ENCODE results near the gene FRAS1.

FRAS1 gene

DNA sequence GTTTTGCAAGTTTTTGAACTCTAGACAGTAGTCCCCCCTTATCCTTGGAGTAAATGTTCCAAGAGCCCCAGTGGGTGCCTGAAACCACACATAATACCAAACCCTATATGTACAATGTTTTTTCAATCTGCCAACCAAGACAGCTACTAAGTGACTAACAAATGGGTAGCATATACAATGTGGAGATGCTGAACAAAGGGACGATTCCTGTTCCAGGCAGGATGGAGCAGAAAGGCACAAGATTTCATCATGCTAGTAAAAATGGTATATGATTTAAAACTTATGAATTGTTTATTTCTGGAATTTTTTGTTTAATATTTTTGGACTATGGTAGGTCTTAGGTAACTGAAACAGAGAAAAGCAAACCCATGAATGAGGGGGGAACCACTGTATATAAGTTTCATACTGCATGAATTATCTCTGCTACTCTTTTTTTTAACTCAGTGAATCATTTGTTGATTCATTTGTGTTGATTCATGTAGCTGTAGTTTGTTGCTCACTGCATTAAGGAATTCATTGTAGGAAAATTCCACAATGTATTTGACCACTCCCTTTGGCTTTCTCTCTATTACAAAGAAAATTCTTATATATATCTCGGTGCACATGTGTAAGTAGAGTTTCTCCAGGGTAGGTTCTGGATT, 472.6 kb downstream of the FRAS1 start:
- no peak for DNase-seq (ENCODE audit: low read depth)
- TF ChIP-seq, protein P1, sequence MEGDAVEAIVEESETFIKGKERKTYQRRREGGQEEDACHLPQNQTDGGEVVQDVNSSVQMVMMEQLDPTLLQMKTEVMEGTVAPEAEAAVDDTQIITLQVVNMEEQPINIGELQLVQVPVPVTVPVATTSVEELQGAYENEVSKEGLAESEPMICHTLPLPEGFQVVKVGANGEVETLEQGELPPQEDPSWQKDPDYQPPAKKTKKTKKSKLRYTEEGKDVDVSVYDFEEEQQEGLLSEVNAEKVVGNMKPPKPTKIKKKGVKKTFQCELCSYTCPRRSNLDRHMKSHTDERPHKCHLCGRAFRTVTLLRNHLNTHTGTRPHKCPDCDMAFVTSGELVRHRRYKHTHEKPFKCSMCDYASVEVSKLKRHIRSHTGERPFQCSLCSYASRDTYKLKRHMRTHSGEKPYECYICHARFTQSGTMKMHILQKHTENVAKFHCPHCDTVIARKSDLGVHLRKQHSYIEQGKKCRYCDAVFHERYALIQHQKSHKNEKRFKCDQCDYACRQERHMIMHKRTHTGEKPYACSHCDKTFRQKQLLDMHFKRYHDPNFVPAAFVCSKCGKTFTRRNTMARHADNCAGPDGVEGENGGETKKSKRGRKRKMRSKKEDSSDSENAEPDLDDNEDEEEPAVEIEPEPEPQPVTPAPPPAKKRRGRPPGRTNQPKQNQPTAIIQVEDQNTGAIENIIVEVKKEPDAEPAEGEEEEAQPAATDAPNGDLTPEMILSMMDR (conservative IDR thresholded peaks at IDR 0.05; ENCODE audit: low read depth, low read length), result no peak
- H3K4me3 ChIP-seq (ENCODE audit: low read length), result no peak overlapping the region

DNA sequence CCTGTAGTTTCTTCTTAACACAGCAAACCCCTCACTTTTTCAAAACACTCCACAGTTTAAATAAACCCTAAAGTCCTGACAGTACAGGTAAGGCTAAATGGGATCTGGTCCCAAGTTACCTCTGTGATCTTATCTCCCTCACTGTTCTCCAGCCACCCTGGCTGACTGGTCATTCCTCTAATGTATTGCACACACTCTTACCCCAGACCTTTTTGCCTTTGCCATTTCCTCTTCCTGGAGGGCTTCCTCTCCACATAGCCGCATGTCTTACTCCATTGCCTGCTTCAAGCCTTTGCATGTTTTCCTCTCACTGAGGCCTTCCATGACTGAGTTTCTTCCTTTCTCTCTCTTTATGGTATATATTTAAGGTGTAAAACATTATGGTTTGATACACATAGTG, 474.9 kb downstream of the FRAS1 start:
- no peak overlapping the region for H3K4me3 ChIP-seq (ENCODE audit: low read length)
- TF ChIP-seq, protein P1 (conservative IDR thresholded peaks at IDR 0.05; ENCODE audit: low read depth, low read length), result no peak
- DNase-seq (ENCODE audit: low read depth), result no peak

DNA sequence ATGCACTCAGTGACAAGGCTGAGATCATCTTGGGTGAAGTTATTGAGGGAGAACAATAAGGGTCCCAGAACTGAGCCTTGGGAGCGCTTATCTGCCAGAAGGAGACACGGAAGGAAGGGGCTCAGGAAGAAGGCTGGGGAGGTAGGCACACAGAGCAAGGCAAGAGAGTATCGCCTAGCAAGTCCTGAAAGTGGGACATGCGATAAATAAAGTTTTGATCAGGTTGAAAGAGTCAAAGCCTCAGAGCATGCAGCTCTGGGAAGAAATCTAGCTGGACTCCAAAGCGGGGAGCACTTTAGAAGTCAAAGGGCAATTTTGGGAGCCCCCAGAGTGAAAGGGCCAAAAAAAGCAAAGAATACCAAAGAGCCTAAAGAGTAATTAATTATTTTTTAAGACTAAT, 476.7 kb downstream of the FRAS1 start:
- DNase-seq (ENCODE audit: low read depth), result no peak
- TF ChIP-seq, protein P1 (conservative IDR thresholded peaks at IDR 0.05; ENCODE audit: low read depth, low read length), result no peak
- H3K4me3 ChIP-seq (ENCODE audit: low read length), result no peak overlapping the region

DNA sequence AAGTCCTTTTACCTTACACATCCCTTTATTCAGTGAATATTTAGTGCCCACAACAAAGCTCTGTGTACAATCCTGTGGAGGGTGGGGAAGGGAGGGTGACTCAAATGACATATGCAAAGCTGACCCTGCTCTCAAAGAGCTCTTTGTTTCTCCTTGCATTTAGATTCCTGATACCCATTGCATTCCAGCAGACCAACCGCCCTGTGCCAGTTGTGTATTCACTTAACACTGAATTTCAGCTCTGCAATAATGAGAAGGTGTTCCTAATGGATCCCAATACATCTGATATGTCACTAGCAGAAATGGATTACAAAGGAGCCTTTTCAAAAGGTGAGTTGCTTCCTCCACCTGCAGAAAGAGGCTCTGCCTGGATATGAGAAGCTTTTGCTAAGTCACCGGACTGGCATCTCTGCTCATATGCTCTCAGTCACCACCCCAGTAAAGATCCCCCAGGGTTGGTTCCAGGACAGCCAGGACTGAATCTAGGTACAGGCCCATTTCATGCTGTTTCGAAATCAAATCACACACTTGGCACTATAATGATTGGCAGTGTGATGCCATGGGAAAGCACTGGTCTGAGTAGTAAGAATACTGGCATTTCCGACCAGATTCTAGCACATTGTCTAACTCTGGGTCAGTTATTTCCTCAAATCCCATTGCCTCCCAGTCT, 477.3 kb downstream of the FRAS1 start:
- peak; percentile 79 for DNase-seq (ENCODE audit: low read depth)
- TF ChIP-seq, protein P1 (conservative IDR thresholded peaks at IDR 0.05; ENCODE audit: low read depth, low read length), result no peak
- H3K4me3 ChIP-seq (ENCODE audit: low read length), result no peak overlapping the region

DNA sequence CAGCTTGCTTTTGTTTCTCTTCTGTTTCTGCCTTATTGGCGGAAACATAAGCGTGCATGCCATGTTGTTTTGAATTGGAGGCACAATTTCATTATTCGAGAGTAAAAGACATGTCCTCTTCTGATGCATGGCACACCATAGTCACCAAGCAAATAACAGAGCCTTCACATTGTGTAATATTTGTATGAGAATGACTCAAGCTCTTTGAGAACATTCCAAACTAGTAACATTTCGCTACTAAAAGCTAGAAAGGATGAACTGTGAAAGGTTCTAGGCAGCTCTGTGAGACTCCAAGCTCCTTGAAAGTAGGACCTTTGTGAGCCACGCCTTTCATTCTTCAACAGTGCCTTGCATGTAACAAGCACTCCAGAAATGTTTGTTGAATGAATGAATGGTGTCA, 485.2 kb downstream of the FRAS1 start:
- H3K4me3 ChIP-seq (ENCODE audit: low read length), result no peak overlapping the region
- no peak for DNase-seq (ENCODE audit: low read depth)
- TF ChIP-seq, protein P1 (conservative IDR thresholded peaks at IDR 0.05; ENCODE audit: low read depth, low read length), result no peak

DNA sequence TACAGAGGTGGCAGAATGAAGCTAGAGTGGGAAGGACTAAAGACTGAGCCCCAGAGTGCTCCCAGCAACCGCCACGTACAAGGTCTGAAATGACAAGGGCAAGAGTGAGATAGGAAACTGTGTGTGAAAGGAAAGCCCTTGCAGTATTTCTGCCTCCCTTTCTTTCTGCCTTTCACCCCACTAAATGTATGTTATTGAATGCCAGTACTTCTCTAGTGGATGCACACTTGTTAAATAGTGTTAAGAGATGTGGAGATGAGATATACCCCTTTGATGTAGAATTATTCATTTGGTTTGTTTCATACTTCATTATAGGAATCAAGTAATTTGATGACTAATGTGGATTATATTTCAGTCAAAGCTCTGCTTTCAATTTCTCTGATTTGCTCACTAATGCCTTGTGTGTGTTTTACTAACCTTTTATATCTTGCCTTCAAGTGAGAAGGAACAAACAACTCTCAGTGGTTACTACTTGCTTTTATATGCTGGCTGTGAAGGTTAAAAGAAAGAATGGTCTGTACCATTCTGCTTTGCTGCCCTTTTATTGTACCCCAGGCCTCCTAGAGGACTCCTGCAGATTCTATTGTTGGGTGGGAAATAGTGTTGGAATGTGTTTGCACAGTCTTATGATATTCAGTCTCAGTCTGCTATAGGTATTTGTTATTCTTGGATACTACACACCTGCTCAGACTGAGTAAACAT, 486.5 kb downstream of the FRAS1 start:
- DNase-seq (ENCODE audit: low read depth), result peak; percentile 39
- H3K4me3 ChIP-seq (ENCODE audit: low read length), result no peak overlapping the region
- TF ChIP-seq, protein P1 (conservative IDR thresholded peaks at IDR 0.05; ENCODE audit: low read depth, low read length), result no peak
